Measurements from ENCODE around the gene JUP.

Gene JUP

DNA sequence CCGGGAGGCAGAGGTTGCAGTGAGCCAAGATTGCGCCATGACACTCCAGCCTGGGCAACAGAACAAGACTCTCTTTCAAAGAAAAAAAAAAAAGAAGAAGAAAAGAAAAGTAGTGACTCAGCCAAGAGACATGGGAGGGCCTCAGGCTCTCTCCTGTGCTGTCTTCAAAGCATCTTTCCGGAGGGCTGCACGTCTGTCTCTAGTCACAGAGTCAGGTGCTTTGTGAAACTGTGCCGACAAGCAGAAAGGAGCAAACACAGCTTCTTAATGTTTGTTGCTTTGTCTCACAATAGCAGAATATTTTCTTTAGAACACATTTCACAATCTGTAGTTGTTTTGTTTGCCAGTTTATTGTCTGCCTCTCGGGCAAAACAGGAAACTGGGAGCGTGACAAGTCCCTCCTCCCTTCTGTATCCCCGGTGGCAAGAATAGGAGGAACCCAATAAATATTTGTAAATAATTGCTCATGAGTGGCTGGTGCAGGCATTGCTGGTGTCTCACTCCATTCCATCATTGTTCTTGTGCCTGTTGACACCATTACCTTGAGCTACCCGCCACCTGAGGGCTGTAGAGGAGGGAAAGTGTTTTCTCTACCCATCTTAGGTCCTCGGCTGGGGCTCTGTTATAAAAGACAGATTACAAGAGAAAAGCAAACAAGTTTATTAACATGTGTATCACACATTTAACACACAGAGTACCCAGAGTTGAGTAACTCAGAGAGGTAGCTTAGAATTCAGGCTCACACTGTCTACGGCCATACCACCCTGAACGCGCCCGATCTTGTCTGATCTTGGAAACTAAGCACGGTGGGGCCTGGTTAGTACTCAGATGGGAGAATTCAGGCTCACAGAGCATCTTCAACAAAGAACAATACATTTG lies 68.9 kb downstream of the JUP start:
- DNase-seq = peak; percentile 55

DNA sequence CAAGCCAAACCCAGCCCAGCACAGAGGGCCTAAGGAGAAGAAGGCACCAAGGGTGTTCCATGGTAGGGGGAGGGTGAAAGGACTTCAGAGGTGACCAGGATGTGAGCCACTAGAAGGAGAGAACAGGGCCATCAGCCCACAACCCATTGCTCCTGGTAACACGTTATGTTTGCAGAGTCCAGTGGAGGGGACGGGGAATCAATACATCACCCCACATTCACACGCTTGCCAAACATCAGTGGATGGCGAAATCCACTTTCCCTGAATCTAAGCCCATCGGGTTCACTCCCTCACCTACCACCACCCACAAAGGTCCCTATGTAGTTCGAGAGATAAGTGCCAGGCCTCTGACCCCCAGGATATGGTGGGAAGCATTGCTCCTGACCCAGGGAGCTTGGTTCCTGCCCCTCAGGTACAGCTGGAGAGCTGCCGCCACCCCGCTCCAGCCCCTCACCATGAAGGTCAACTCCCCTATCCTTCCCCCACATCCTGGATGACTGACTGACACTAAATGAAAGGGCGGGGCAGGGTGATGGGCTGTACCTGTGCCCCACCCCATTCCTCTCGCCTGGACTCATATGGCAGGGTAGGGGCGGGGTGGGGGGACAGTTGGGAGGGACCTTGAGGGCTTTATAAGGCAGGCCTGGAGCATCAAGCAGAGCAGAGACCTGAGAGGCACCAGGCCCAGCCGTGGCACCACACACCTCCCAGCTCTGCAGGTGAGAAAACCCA lies 74.7 kb downstream of the JUP start, which contains the start of gene GAST:
Gene GAST (plus strand): TSS at position 663 of the 732 bp plus-strand sequence. CDS start 3,106 bp downstream, outside the sequence.
- no peak for DNase-seq

- DNase-seq = no peak
These were observed 75.9 kb downstream of the JUP start for GRCh38 chr17:41710472-41711090.

- no peak for DNase-seq
These were observed 78.5 kb downstream of the JUP start for GRCh38 chr17:41707803-41708669.

- no peak for DNase-seq
These were observed 81.1 kb downstream of the JUP start for GRCh38 chr17:41705271-41705991.

Data from RPMI8226 (cell line).